Measurements from ENCODE around the gene BCAS3.

The BCAS3 gene

DNA sequence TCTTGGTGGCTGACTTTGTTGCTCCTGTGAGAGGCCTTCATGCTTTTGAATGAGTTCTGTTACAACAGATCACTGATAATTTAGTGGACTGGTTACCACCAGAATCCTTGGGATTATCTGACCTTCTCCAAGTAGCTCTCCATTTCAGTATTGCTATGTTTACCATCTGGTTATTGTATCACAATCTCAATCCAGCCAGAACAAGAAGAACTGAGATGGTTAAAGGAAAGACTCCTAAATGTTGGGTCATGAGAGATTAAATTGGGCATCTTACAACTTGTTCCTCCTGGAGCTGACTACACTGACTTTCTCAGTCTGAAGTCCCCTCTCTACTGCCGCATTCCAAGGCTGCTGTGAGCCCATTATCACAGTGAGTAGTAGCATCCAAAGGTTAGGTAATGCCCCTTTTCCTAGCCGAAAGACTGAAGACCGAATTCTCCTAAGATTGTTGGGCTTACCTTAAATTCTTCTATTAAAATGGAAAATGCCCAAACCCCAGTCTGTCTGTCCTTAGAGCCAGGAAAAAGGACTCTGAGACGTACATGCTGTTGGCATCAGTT lies 540.3 kb downstream of the BCAS3 start:
- DNase-seq (ENCODE audit: low read depth): no peak
- H3K4me3 ChIP-seq (ENCODE audit: low read depth, low read length): no peak overlapping the region
- TF ChIP-seq CTCF (IDR thresholded peaks at IDR 0.05; ENCODE audit: insufficient read depth, low read depth, low read length, missing control alignments): no peak

DNA sequence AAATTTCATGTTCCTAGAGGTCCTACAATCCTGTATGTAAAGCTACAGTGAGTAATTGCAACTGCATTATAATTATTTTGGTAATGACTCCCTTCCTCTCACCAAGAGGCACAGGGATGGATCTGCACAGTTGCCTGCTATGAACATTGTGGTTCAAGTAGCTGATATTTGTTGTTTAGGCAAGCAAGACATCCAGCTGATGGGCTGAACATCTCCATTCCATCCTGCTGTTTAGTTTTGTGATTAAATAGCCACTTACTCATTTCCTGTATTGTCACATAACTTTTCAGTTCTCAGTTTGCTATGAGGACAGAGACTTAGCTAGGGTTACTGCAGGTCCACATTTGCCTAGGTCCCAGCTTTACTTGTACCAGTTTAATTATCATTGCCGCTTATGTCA lies 540.8 kb downstream of the BCAS3 start:
- no peak overlapping the region for H3K4me3 ChIP-seq (ENCODE audit: low read depth, low read length)
- peak; percentile 29 for DNase-seq (ENCODE audit: low read depth)
- no peak for TF ChIP-seq CTCF (IDR thresholded peaks at IDR 0.05; ENCODE audit: insufficient read depth, low read depth, low read length, missing control alignments)

- H3K4me3 ChIP-seq (ENCODE audit: low read depth, low read length): no peak overlapping the region
- no peak for DNase-seq (ENCODE audit: low read depth)
- no peak for TF ChIP-seq CTCF (IDR thresholded peaks at IDR 0.05; ENCODE audit: insufficient read depth, low read depth, low read length, missing control alignments)
Observed at GRCh38 chr17:61219460-61219859, 541.8 kb downstream of the BCAS3 start.

DNA sequence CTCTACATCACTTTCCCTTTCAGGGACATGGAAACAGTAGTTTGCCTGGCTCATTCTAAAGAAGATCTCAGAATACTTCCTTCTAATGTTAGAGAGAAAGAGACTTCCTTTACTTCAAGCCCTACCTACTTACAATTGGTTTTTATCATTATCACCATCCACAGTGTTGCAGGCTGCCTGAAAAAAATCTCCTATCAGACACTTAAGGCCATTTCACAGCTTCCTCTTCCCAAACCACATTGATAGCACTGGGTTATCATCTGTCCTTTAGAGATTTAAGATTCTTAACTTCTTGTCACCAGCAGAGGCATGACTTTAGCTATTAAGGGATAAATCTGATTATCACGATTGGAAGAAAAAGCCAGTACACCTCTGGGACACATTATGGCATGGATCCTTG lies 543.5 kb downstream of the BCAS3 start:
- no peak for TF ChIP-seq CTCF (IDR thresholded peaks at IDR 0.05; ENCODE audit: insufficient read depth, low read depth, low read length, missing control alignments)
- no peak overlapping the region for H3K4me3 ChIP-seq (ENCODE audit: low read depth, low read length)
- no peak for DNase-seq (ENCODE audit: low read depth)

DNA sequence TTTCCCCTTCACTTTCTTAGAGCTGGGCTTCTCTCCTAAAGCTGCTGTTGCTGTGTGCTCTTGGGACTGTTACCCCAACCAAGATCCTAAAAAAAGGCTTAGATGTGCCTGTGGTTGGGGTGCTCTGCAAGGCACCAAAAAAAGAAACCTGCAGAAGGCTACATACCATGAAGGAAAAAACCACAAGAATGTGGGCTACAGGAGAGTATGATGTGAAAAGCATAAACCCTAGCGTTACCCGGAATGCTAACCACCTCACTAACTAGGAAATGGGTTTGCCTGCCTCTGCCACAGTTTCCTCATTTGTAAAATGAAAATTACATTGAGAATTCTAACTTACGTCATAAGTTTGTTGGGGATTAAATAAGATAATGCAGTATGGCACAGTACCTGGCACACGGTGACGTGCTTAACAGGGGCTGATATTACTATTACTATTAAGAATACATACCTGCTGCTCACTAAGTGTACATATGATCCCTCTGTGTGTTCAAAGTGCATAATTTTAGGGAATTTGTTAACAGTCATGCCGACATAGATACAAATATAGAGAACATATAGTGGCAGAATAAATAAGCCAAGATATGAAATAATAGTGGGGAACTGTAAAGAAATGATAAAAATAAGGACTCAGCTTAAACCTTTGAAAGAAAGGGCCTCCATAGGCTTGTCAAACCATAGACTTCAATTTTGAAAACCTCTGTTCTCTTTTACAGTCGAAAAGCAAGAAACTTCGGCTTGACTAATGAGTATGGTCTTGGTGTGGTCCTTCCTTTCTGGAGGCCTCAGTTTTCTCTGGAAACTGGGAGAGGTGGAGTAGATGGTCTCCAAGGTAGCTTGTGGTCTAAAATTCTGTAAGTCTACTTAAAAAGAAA lies 544.2 kb downstream of the BCAS3 start:
- H3K4me3 ChIP-seq (ENCODE audit: low read depth, low read length): no peak overlapping the region
- TF ChIP-seq CTCF (IDR thresholded peaks at IDR 0.05; ENCODE audit: insufficient read depth, low read depth, low read length, missing control alignments): no peak
- DNase-seq (ENCODE audit: low read depth): no peak

- no peak for TF ChIP-seq CTCF (IDR thresholded peaks at IDR 0.05; ENCODE audit: insufficient read depth, low read depth, low read length, missing control alignments)
- no peak for DNase-seq (ENCODE audit: low read depth)
- no peak overlapping the region for H3K4me3 ChIP-seq (ENCODE audit: low read depth, low read length)
Observed at GRCh38 chr17:61223725-61224124, 546.1 kb downstream of the BCAS3 start.

All from GM12865 (cell line).